Activated T-helper 17 cell treated with anti-CD3 and anti-CD28 coated beads, Interleukin-2, amount 50 U/mL, for 72 hours (primary cell): Measurements from ENCODE around the gene FLII. TPM values are rescaled to one million over a fixed set of nuclear protein-coding genes. Genes with fewer than 3 reads are reported as not detected.

Source experiments
- ATAC-seq: fragments of 150-1000 bp; cut with Tn5 transposase; replicated peaks from 2 replicates; pipeline ENCODE4 v1.10.0; 2021; ENCODE audit warnings: mild to moderate bottlenecking, moderate library complexity
- H3K27ac Mint-ChIP-seq: one replicate; pipeline ENCODE4 v1.8.0; 2022; ENCODE audit warnings: mixed read lengths
- H3K27me3 Mint-ChIP-seq: one replicate; pipeline ENCODE4 v1.8.0; 2022; ENCODE audit warnings: mixed read lengths
- H3K36me3 Mint-ChIP-seq: one replicate; pipeline ENCODE4 v1.8.0; 2022; ENCODE audit warnings: low read depth, mild to moderate bottlenecking, mixed read lengths
- H3K4me1 Mint-ChIP-seq: one replicate; pipeline ENCODE4 v1.8.0; 2022; ENCODE audit warnings: mixed read lengths
- H3K4me3 Mint-ChIP-seq: one replicate; pipeline ENCODE4 v1.8.0; 2022; ENCODE audit warnings: mild to moderate bottlenecking, mixed read lengths
- H3K9me3 Mint-ChIP-seq: one replicate; pipeline ENCODE4 v1.8.0; 2022; ENCODE audit warnings: mixed read lengths
- total RNA-seq, 2 donors: library from RNA; stranded (reverse); gene quantifications; one replicate each; pipeline ENCODE4 v1.2.3, GENCODE V29; 2022

The FLII gene
- total RNA-seq, 2 donors from 2014 or later: 247 to 307 TPM

- Mint-ChIP-seq H3K27ac (peak overlapping the region; percentile 25), H3K4me3 (peak overlapping the region; percentile 12), H3K4me1 (peaks cover 29% of the 10 kb centered on the region), H3K36me3 (peaks cover 97% of the 10 kb centered on the region), H3K27me3 (no peaks in the 10 kb centered on the region), H3K9me3 (no peaks in the 10 kb centered on the region)
- no peak for ATAC-seq
Observed at GRCh38 chr17:18197535-18198194, 60.9 kb downstream of the FLII start.

- Mint-ChIP-seq H3K4me1 (peaks cover 32% of the 10 kb centered on the region), H3K27me3 (no peaks in the 10 kb centered on the region), H3K27ac (no peak overlapping the region), H3K9me3 (no peaks in the 10 kb centered on the region), H3K4me3 (no peak overlapping the region), H3K36me3 (peaks cover 97% of the 10 kb centered on the region)
- ATAC-seq: no peak
Observed at GRCh38 chr17:18195246-18195645, 63.3 kb downstream of the FLII start.

Other genes with a start within 250 kb of the FLII start
- 10 to 100 TPM; 30.8 to 33.5 TPM for gene ATPAF2, start 219.6 kb downstream of the FLII start, total RNA-seq
- gene GID4, start 219.3 kb downstream of the FLII start, total RNA-seq: 1 to 10 TPM; 6.4 to 7.2 TPM
- 10 to 100 TPM; 33.8 to 64.7 TPM for gene DRG2, start 170.8 kb downstream of the FLII start, total RNA-seq
- 1 to 10 TPM; 1.0 to 6.0 TPM for gene MYO15A, start 150.0 kb downstream of the FLII start, total RNA-seq
- 100 to 1,000 TPM; 161 to 255 TPM for gene ALKBH5, start 74.9 kb downstream of the FLII start, total RNA-seq
- gene LLGL1, start 33.1 kb downstream of the FLII start, total RNA-seq: 10 to 100 TPM; 19.5 to 22.3 TPM
- 10 to 100 TPM in 1 of 2 donors, 1 to 10 TPM in 1; 5.0 to 15.2 TPM for gene MIEF2, start 1.9 kb upstream of the FLII start, total RNA-seq
- gene TOP3A, start 56.3 kb upstream of the FLII start, total RNA-seq: 10 to 100 TPM; 69.7 to 81.6 TPM
- gene SMCR8, start 56.6 kb upstream of the FLII start, total RNA-seq: 10 to 100 TPM; 21.7 to 25.5 TPM
- gene SHMT1, start 104.8 kb upstream of the FLII start, total RNA-seq: 10 to 100 TPM; 47.0 to 85.6 TPM
- gene EVPLL, start 119.0 kb upstream of the FLII start, total RNA-seq: not detected
- under 1 TPM in 1 of 2 donors, not detected in 1; 0.26 TPM for gene LGALS9C, start 218.1 kb upstream of the FLII start, total RNA-seq